Adipocyte (in vitro differentiated cells): ENCODE results near the gene NOC2L.
A peak's percentile ranks its signal among the peaks of the same experiment; 100 is the strongest.
"Not testable (repeated sequence)": the region's sequence is repeated elsewhere in the genome, so short reads cannot be mapped to it uniquely, and the experiment has no call there.

ENCODE experiments used
- DNase-seq: peaks from one replicate; pipeline ENCODE4 v3.0.0-alpha.2; 2015; ENCODE audit warnings: low read depth
- H3K27me3 ChIP-seq: replicated peaks from 2 replicates; pipeline ENCODE4 v1.7.0; 2013; ENCODE audit warnings: mild to moderate bottlenecking, low read length, moderate library complexity; ENCODE audit not compliant: control insufficient read depth, insufficient read depth
- H3K36me3 ChIP-seq: 2 replicates; pipeline ENCODE4 v1.7.0; 2013; ENCODE audit warnings: low read length, mild to moderate bottlenecking, moderate library complexity; ENCODE audit not compliant: control insufficient read depth, insufficient read depth, severe bottlenecking
- H3K4me1 ChIP-seq: 2 replicates; pipeline ENCODE4 v1.7.0; 2013; ENCODE audit warnings: mild to moderate bottlenecking, low read length, moderate library complexity; ENCODE audit not compliant: control insufficient read depth, insufficient read depth
- H3K4me3 ChIP-seq: 2 replicates; pipeline ENCODE4 v1.7.0; 2013; ENCODE audit warnings: mild to moderate bottlenecking, low read length, moderate library complexity
- H3K9ac ChIP-seq: 2 replicates; pipeline ENCODE4 v1.7.0; 2013; ENCODE audit warnings: mild to moderate bottlenecking, low read length, moderate library complexity
- H3K9me3 ChIP-seq: 2 replicates; pipeline ENCODE4 v1.7.0; 2013; ENCODE audit warnings: mild to moderate bottlenecking, low read length, moderate library complexity; ENCODE audit not compliant: control insufficient read depth

NOC2L gene

DNA sequence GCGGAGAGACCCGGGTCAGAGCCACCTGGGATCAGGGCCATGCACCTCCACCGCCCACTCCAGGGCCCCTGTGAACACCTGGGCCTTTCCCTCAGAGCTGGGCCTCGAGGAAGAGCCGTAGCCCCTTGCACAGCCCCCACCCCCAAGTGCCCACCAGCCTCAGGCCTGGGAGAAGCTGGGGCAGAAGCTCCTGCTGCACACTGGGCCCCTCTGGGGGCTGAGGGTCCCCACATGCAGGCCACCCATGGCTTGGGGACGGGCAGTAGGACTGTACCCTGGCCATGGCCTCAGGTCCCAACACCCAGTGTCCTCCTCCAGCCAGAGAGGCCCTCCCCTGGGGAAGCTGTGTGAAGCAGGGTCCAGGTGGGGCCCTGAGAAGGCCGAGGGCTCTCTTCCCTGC is 6.5 kb downstream of the NOC2L start:
- Histone ChIP-seq H3K4me3 (no peak overlapping the region), H3K36me3 (peaks cover 92% of the 10 kb centered on the region)

GRCh38 chr1:952201-952600 is 6.9 kb downstream of the NOC2L start:
- Histone ChIP-seq H3K9me3 (no peaks in the 10 kb centered on the region), H3K4me1 (peaks cover under 1% of the 10 kb centered on the region), H3K9ac (no peak overlapping the region), H3K36me3 (peaks cover 96% of the 10 kb centered on the region), H3K4me3 (no peak overlapping the region), H3K27me3 (no peaks in the 10 kb centered on the region)
- DNase-seq, result no peak

More for the DNA sequence above, 6.5 kb downstream of the NOC2L start:
- H3K4me1 ChIP-seq, result peaks cover 4% of the 10 kb centered on the region
- H3K27me3 ChIP-seq, result no peaks in the 10 kb centered on the region
- DNase-seq, result no peak
- H3K9me3 ChIP-seq, result no peaks in the 10 kb centered on the region
- H3K9ac ChIP-seq, result no peak overlapping the region

DNA sequence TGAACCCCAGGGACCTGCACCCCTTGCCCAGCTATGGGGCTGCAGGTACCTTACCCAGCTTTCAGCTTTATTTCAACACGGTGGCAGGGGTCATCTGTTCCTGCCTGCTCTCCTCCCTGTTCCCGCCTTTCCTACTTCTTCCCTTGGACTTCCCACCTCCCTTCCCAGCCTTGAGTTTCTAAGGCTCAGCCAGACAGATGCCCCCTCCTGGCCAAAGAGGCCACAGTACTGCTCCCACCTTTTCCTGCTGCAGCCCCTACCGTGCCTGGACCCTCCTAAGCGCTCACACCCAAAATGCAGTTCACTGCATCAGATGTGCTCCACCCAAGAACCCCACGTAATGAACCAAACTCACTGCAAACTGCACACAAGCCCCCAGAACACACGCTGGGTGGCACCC is 7.7 kb downstream of the NOC2L start:
- H3K9ac ChIP-seq, result no peak overlapping the region
- H3K36me3 ChIP-seq, result peaks cover 95% of the 10 kb centered on the region
- H3K4me3 ChIP-seq, result no peak overlapping the region
- no peaks in the 10 kb centered on the region for H3K9me3 ChIP-seq
- DNase-seq, result peak; percentile 29
- H3K4me1 ChIP-seq, result no peaks in the 10 kb centered on the region
- H3K27me3 ChIP-seq, result no peaks in the 10 kb centered on the region

DNA sequence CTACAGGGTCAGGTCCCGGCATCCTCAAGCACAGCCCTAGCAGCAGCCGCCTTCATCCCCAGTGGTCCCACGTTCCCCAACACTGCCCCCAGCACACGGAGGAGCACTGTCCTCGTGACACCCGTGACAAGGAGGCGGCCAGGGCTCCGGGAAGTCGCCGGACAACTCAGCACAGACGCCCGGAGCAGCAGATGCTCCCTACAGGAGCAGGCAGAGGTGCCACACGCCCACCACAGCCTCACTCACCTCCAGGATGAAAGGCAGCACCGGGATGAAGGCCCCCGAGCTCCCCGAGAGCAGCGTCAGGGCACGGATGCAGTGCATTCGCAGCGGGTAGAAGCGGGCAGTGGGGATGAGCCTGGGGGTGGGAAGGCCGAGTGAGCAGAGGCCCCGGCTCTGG is 8.2 kb downstream of the NOC2L start:
- H3K9ac ChIP-seq, result no peak overlapping the region
- no peaks in the 10 kb centered on the region for H3K9me3 ChIP-seq
- H3K4me3 ChIP-seq, result no peak overlapping the region
- no peaks in the 10 kb centered on the region for H3K27me3 ChIP-seq
- H3K4me1 ChIP-seq, result no peaks in the 10 kb centered on the region
- peaks cover 90% of the 10 kb centered on the region for H3K36me3 ChIP-seq
- no peak for DNase-seq

- Histone ChIP-seq H3K9ac (no peak overlapping the region), H3K4me3 (no peak overlapping the region), H3K9me3 (no peaks in the 10 kb centered on the region), H3K4me1 (no peaks in the 10 kb centered on the region), H3K36me3 (peaks cover 88% of the 10 kb centered on the region), H3K27me3 (no peaks in the 10 kb centered on the region)
- DNase-seq, result no peak
Measured at GRCh38 chr1:950268-950667, 8.8 kb downstream of the NOC2L start.

- Histone ChIP-seq H3K27me3 (no peaks in the 10 kb centered on the region), H3K9ac (no peak overlapping the region), H3K4me3 (no peak overlapping the region), H3K36me3 (peaks cover 68% of the 10 kb centered on the region), H3K4me1 (peaks cover 8% of the 10 kb centered on the region), H3K9me3 (no peaks in the 10 kb centered on the region)
- no peak for DNase-seq
Measured at GRCh38 chr1:947958-948357, 11.1 kb downstream of the NOC2L start.

- peaks cover 57% of the 10 kb centered on the region for H3K36me3 ChIP-seq
- not testable (repeated sequence) for H3K27me3 ChIP-seq
Measured at GRCh38 chr1:946811-947210, 12.2 kb downstream of the NOC2L start.

DNA sequence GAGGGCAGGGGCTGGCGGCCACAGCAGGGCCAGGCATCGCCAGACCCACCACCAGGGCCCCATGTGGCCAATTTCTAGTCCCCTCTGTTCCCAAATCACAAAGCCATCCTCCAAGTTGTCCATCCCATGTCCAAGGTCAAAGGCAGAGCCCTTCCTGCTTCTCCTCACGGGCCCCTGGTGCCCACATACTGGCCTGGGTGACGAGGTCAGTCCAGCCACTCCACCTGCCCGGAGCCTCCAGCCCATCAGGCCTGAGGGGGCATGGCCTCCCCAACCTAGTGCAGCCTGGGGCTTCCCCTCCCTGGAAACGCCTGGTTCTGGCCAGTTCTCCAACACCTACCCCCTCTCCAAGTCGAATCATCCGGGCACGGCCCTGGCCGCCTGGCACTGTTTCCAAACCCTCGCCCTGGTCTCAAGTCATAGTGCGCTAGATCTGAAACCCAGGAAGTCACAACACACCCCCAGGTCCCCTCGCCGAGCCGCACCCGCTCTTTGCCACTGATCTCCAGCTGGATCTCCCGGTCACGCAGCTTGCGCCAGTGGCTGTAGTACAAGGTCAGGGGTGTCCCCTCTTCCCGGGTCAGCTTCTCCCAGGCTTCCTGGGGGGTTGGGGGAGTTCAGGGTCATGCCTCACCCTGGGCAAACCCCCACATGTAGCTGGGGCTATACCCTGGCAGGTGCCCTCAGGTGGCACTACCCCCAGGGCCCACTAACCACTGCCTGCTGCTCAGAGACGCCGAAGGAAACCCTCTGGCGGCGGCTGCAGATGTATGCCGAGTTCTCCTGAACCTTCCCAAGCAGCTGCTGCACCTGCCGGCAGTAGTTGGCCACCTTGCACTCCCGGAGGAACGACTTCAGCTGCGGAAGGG is 13.1 kb downstream of the NOC2L start:
- Histone ChIP-seq H3K9ac (no peak overlapping the region), H3K4me1 (peaks cover 13% of the 10 kb centered on the region), H3K27me3 (no peaks in the 10 kb centered on the region), H3K4me3 (no peak overlapping the region), H3K9me3 (no peaks in the 10 kb centered on the region), H3K36me3 (peaks cover 49% of the 10 kb centered on the region)
- DNase-seq, result no peak

More at GRCh38 chr1:946811-947210, 12.2 kb downstream of the NOC2L start:
- peaks cover 10% of the 10 kb centered on the region for H3K4me1 ChIP-seq
- not testable (repeated sequence) for H3K9me3 ChIP-seq, DNase-seq, H3K4me3 ChIP-seq, H3K9ac ChIP-seq

- Histone ChIP-seq H3K9ac (no peak overlapping the region), H3K9me3 (no peaks in the 10 kb centered on the region), H3K36me3 (peaks cover 36% of the 10 kb centered on the region), H3K27me3 (no peaks in the 10 kb centered on the region), H3K4me3 (no peak overlapping the region), H3K4me1 (peaks cover 21% of the 10 kb centered on the region)
- no peak for DNase-seq
Measured at GRCh38 chr1:944341-945325, 14.4 kb downstream of the NOC2L start.

- peaks cover 27% of the 10 kb centered on the region for H3K36me3 ChIP-seq
- no peaks in the 10 kb centered on the region for H3K27me3 ChIP-seq
- H3K9me3 ChIP-seq, result no peaks in the 10 kb centered on the region
- no peak for DNase-seq
- peaks cover 27% of the 10 kb centered on the region for H3K4me1 ChIP-seq
- H3K4me3 ChIP-seq, result no peak overlapping the region
- no peak overlapping the region for H3K9ac ChIP-seq
Measured at GRCh38 chr1:943545-944340, 15.3 kb downstream of the NOC2L start.
